H1 (cell line): Measurements from ENCODE around the gene GOSR1. TPM values are rescaled to one million over a fixed set of nuclear protein-coding genes. Genes with fewer than 3 reads are reported as not detected.

Experiments used
- CTCF ChIA-PET: fragments of 300-600 bp; sonication (Branson Sonifier 250); formaldehyde crosslinking; loops from one replicate; lab custom pipeline; 2021; ENCODE audit not compliant: partially characterized antibody; lab: Charles Lee
- POLR2A ChIA-PET: fragments of 300-600 bp; sonication (Branson Sonifier 250); formaldehyde crosslinking; loops from one replicate; lab custom pipeline; 2021; ENCODE audit warnings: inconsistent platforms; ENCODE audit not compliant: partially characterized antibody; lab: Charles Lee
- DNase-seq, 2 experiments: peaks; one replicate each; pipeline versions ENCODE4 v3.0.0 to v3.0.0-alpha.2; 2010 to 2022; ENCODE audit warnings: low spot score in 2 of 2, low read depth in 1 of 2, mixed read lengths in 1 of 2
- FAIRE-seq: peaks from 2 replicates; lab custom pipeline; 2011; peaks lifted over from hg19 to GRCh38; lab: Jason Lieb, UNC
- H2AFZ ChIP-seq: 2 replicates; pipeline ENCODE4 v1.8.1; 2012; ENCODE audit warnings: low read length, inconsistent platforms
- H2AK5ac ChIP-seq: 2 replicates; pipeline ENCODE4 v1.6.1; 2013; ENCODE audit warnings: low read depth, low read length
- H2BK120ac ChIP-seq: replicated peaks from 2 replicates; pipeline ENCODE3; 2013; ENCODE audit warnings: low read depth, low read length, inconsistent platforms
- H2BK12ac ChIP-seq: 2 replicates; pipeline ENCODE4 v1.6.1; 2013; ENCODE audit warnings: low read depth, low read length
- H2BK15ac ChIP-seq: 2 replicates; pipeline ENCODE4 v1.6.1; 2013; ENCODE audit warnings: low read length
- H2BK20ac ChIP-seq: 2 replicates; pipeline ENCODE4 v1.6.1; 2013; ENCODE audit warnings: low read length
- H2BK5ac ChIP-seq: 2 replicates; pipeline ENCODE4 v1.6.1; 2013; ENCODE audit warnings: low read depth, low read length
- H3K14ac ChIP-seq: 2 replicates; pipeline ENCODE4 v1.6.1; 2013; ENCODE audit warnings: inconsistent platforms; ENCODE audit not compliant: insufficient read length
- H3K18ac ChIP-seq: 2 replicates; pipeline ENCODE4 v1.6.1; 2013; ENCODE audit warnings: low read length; ENCODE audit errors: extremely low read depth
- H3K23ac ChIP-seq: 2 replicates; pipeline ENCODE4 v1.6.1; 2013; ENCODE audit warnings: inconsistent platforms; ENCODE audit not compliant: insufficient read length
- H3K23me2 ChIP-seq: 2 replicates; pipeline ENCODE4 v1.6.1; 2013; ENCODE audit warnings: low read depth, low read length
- H3K27ac ChIP-seq: 2 replicates; pipeline ENCODE4 v1.6.1; 2011; ENCODE audit warnings: low read depth, low read length, inconsistent platforms
- H3K27me3 ChIP-seq, 4 experiments: replicated peaks in 1 of 4; 1 replicate in 1 of 4; 2 replicates in 3 of 4; pipeline versions ENCODE4 v1.6.1 to v1.8.1; 2011 to 2013; ENCODE audit warnings: low read length in 3 of 4, mild to moderate bottlenecking in 3 of 4, inconsistent platforms in 2 of 4, mixed read lengths in 2 of 4, moderate library complexity in 1 of 4; ENCODE audit not compliant: control insufficient read depth in 3 of 4, insufficient read depth in 3 of 4; ENCODE audit errors: extremely low read depth in 1 of 4
- H3K36me3 ChIP-seq, 4 experiments: 2 replicates each; pipeline versions ENCODE4 v1.6.1 to v1.8.1; 2011 to 2013; ENCODE audit warnings: mild to moderate bottlenecking in 4 of 4, low read length in 3 of 4, moderate library complexity in 2 of 4, control low read depth in 1 of 4, inconsistent platforms in 1 of 4; ENCODE audit not compliant: insufficient read depth in 4 of 4, control insufficient read depth in 2 of 4
- H3K4ac ChIP-seq: replicated peaks from 2 replicates; pipeline ENCODE3; 2013; ENCODE audit warnings: low read length, low read depth, mixed read lengths, inconsistent platforms; ENCODE audit not compliant: insufficient read length
- H3K4me1 ChIP-seq, 4 experiments: replicated peaks in 1 of 4; 1 replicate in 1 of 4; 2 replicates in 3 of 4; pipeline versions ENCODE4 v1.6.1 to v1.8.1; 2011 to 2013; ENCODE audit warnings: low read length in 3 of 4, inconsistent platforms in 2 of 4, mixed read lengths in 1 of 4; ENCODE audit not compliant: insufficient read depth in 4 of 4, control insufficient read depth in 3 of 4
- H3K4me2 ChIP-seq, 2 experiments: 2 replicates each; pipeline versions ENCODE4 v1.6.1 to v1.8.1; 2011 to 2013; ENCODE audit warnings: low read depth in 2 of 2, low read length in 2 of 2, control low read depth in 1 of 2, inconsistent platforms in 1 of 2, mild to moderate bottlenecking in 1 of 2; ENCODE audit not compliant: insufficient read depth in 1 of 2
- H3K4me3 ChIP-seq, 4 experiments: fragments of 200-600, 300-600 bp in 1 of 4; sonication (generic), shearing (Covaris generic), sonication (Bioruptor Twin) in 1 of 4; 2 replicates each; pipeline versions ENCODE4 v1.5.1 to v1.8.1; 2011 to 2016; ENCODE audit warnings: low read length in 4 of 4, low read depth in 3 of 4, control low read depth in 2 of 4, inconsistent platforms in 2 of 4, mild to moderate bottlenecking in 2 of 4, mixed read lengths in 1 of 4, moderate library complexity in 1 of 4; ENCODE audit not compliant: insufficient read depth in 2 of 4; ENCODE audit errors: extremely low read depth in 1 of 4
- H3K56ac ChIP-seq: replicated peaks from 2 replicates; pipeline ENCODE3; 2013; ENCODE audit warnings: low read depth, mild to moderate bottlenecking, mixed read lengths, low read length, inconsistent platforms; ENCODE audit not compliant: insufficient read length
- H3K79me1 ChIP-seq: 2 replicates; pipeline ENCODE4 v1.6.1; 2013; ENCODE audit warnings: low read depth, low read length, control low read depth
- H3K79me2 ChIP-seq, 2 experiments: 2 replicates each; pipeline versions ENCODE4 v1.6.1 to v1.8.1; 2012 to 2013; ENCODE audit warnings: low read length in 2 of 2, mild to moderate bottlenecking in 2 of 2, inconsistent platforms in 1 of 2; ENCODE audit not compliant: insufficient read depth in 2 of 2, control insufficient read depth in 1 of 2
- H3K9ac ChIP-seq, 4 experiments: replicated peaks in 1 of 4; 1 replicate in 1 of 4; 2 replicates in 3 of 4; pipeline versions ENCODE4 v1.6.1 to v1.8.1; 2011 to 2013; ENCODE audit warnings: low read depth in 3 of 4, low read length in 3 of 4, control low read depth in 2 of 4, mild to moderate bottlenecking in 2 of 4, moderate library complexity in 2 of 4, inconsistent platforms in 1 of 4; ENCODE audit errors: extremely low read depth in 1 of 4
- H3K9me3 ChIP-seq, 2 experiments: 2 replicates each; pipeline versions ENCODE4 v1.6.1 to v1.8.1; 2012 to 2013; ENCODE audit warnings: mild to moderate bottlenecking in 2 of 2, moderate library complexity in 2 of 2, control low read depth in 1 of 2, inconsistent platforms in 1 of 2, low read depth in 1 of 2, low read length in 1 of 2, mixed read lengths in 1 of 2; ENCODE audit not compliant: insufficient read depth in 2 of 2
- H4K20me1 ChIP-seq, 2 experiments: replicated peaks in 1 of 2; 2 replicates each; pipeline versions ENCODE3 to v1.8.1; 2011 to 2013; ENCODE audit warnings: inconsistent platforms in 2 of 2, low read length in 2 of 2, mild to moderate bottlenecking in 1 of 2; ENCODE audit not compliant: insufficient read depth in 2 of 2, control insufficient read depth in 1 of 2
- H4K5ac ChIP-seq: 2 replicates; pipeline ENCODE4 v1.6.1; 2013; ENCODE audit warnings: low read length, low read depth, mixed read lengths, inconsistent platforms; ENCODE audit not compliant: insufficient read length
- H4K8ac ChIP-seq: 2 replicates; pipeline ENCODE4 v1.8.0; 2013; ENCODE audit warnings: mild to moderate bottlenecking, moderate library complexity, low read length, inconsistent platforms; ENCODE audit not compliant: insufficient read depth; ENCODE audit errors: extremely low read depth
- H4K91ac ChIP-seq: replicated peaks from 2 replicates; pipeline ENCODE3; 2013; ENCODE audit warnings: low read length, mixed read lengths, inconsistent platforms; ENCODE audit not compliant: insufficient read length
- BCL11A ChIP-seq, 2 experiments: IDR thresholded peaks; one replicate each; pipeline ENCODE4 v1.6.1; 2011; ENCODE audit warnings: low read depth in 2 of 2, low read length in 2 of 2, mild to moderate bottlenecking in 2 of 2
- EP300 ChIP-seq, 2 experiments: IDR thresholded peaks; 1 replicate in 1 of 2; 2 replicates in 1 of 2; pipeline ENCODE4 v1.6.1; 2011 to 2012; ENCODE audit warnings: low read depth in 2 of 2, low read length in 2 of 2, mild to moderate bottlenecking in 2 of 2, borderline replicate concordance in 1 of 2, inconsistent platforms in 1 of 2, moderate library complexity in 1 of 2
- GTF2F1 ChIP-seq: IDR thresholded peaks from 2 replicates; pipeline ENCODE4 v1.6.1; 2012; ENCODE audit warnings: low read depth, low read length, improper control_type of control experiment, borderline replicate concordance
- KDM4A ChIP-seq: IDR thresholded peaks from one replicate; pipeline ENCODE4 v1.7.1; 2012; ENCODE audit warnings: low read depth, mild to moderate bottlenecking, moderate library complexity, low read length, inconsistent platforms; ENCODE audit not compliant: severe bottlenecking
- NRF1 ChIP-seq: IDR thresholded peaks from 2 replicates; pipeline ENCODE4 v1.6.1; 2011; ENCODE audit warnings: mild to moderate bottlenecking, low read depth, low read length, improper control_type of control experiment
- RBBP5 ChIP-seq: IDR thresholded peaks from 2 replicates; pipeline ENCODE4 v1.7.1; 2012; ENCODE audit warnings: low read depth, mild to moderate bottlenecking, inconsistent platforms, low read length, moderate library complexity, borderline replicate concordance
- SP4 ChIP-seq: IDR thresholded peaks from 2 replicates; pipeline ENCODE4 v1.6.1; 2012; ENCODE audit warnings: low read length, inconsistent platforms
- TAF1 ChIP-seq: IDR thresholded peaks from 2 replicates; pipeline ENCODE4 v1.6.1; 2011; ENCODE audit warnings: mild to moderate bottlenecking, low read depth, low read length
- WGBS, 2 experiments: shearing (Covaris generic) in 1 of 2; methylation state at CpG; one replicate each; pipeline versions ENCODE4 v1.1.6 to v1.1.7; 2013 to 2015; ENCODE audit warnings: low lambda C conversion rate in 2 of 2, mixed read lengths in 2 of 2, inconsistent platforms in 1 of 2, low coverage in 1 of 2, missing lambda C conversion rate in 1 of 2; ENCODE audit not compliant: insufficient replicate concordance in 2 of 2, insufficient coverage in 1 of 2, insufficient read length in 1 of 2; ENCODE audit errors: extremely low coverage in 1 of 2, missing lambda C conversion rate in 1 of 2; 5-methylcytosine and 5-hydroxymethylcytosine counted together
- polyA plus RNA-seq, 7 experiments: library from polyadenylated mRNA; depleted of rRNA in 3 of 7; stranded (reverse) in 5 of 7; unstranded in 2 of 7; fragments of >200 nt in 5 of 7; fragments of 200-250 nt in 2 of 7; gene quantifications; 1 replicate in 5 of 7; 2 replicates in 1 of 7; 4 replicates in 1 of 7; pipeline versions ENCODE4 v1.2.1 to v1.2.3, GENCODE V29; 2011 to 2013; ENCODE audit warnings: missing spikeins in 2 of 7, mixed read lengths in 2 of 7
- total RNA-seq: library from RNA; stranded (reverse); fragmentation: NEBNext Ultra II Directional; extraction: Animal tissue kit (Norgen Biotek cat#: 25700); gene quantifications from 2 replicates; pipeline ENCODE4 v1.2.1, GENCODE V29; 2021
- TF ChIP-seq, protein P1 (sequence below), 3 experiments: IDR thresholded peaks; 1 replicate in 2 of 3; 2 replicates in 1 of 3; pipeline versions ENCODE4 v1.5.1 to v1.6.1; 2011; ENCODE audit warnings: low read length in 3 of 3, mild to moderate bottlenecking in 3 of 3, inconsistent platforms in 2 of 3, low read depth in 1 of 3, moderate library complexity in 1 of 3; ENCODE audit not compliant: insufficient read depth in 1 of 3; ENCODE audit errors: control extremely low read depth in 1 of 3
- TF ChIP-seq, protein P2 (sequence below): IDR thresholded peaks from 2 replicates; pipeline ENCODE4 v1.6.1; 2011; ENCODE audit warnings: low read length, improper control_type of control experiment

GOSR1 gene
- total and polyA plus RNA-seq, 2 of the 8 experiments (the other 6 are each of a cell fraction or from before 2014, with no cell fraction given): 9.2 to 43.3 TPM

DNA sequence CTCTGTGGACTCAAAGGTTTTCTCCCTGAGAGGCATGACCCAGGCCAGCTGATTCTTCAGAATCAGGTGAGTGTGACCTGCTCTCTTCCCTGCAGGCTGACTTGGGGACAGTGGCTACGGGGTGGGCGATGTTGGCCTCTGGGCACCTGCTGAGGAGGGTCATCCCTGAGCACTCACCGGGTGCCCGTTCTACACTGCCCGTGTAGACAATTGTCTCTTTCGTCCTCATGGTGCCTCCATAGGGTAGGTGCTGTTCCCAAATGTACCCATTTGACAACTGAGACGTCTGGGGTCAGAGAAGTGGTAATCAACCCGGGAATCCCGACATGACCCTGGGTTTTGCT lies 74.8 kb downstream of the GOSR1 start:
- H3K14ac ChIP-seq: no peak overlapping the region
- FAIRE-seq: no peak
- TF ChIP-seq RBBP5: no peak
- TF ChIP-seq, protein P1, sequence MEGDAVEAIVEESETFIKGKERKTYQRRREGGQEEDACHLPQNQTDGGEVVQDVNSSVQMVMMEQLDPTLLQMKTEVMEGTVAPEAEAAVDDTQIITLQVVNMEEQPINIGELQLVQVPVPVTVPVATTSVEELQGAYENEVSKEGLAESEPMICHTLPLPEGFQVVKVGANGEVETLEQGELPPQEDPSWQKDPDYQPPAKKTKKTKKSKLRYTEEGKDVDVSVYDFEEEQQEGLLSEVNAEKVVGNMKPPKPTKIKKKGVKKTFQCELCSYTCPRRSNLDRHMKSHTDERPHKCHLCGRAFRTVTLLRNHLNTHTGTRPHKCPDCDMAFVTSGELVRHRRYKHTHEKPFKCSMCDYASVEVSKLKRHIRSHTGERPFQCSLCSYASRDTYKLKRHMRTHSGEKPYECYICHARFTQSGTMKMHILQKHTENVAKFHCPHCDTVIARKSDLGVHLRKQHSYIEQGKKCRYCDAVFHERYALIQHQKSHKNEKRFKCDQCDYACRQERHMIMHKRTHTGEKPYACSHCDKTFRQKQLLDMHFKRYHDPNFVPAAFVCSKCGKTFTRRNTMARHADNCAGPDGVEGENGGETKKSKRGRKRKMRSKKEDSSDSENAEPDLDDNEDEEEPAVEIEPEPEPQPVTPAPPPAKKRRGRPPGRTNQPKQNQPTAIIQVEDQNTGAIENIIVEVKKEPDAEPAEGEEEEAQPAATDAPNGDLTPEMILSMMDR (IDR thresholded peaks at IDR 0.05; ENCODE audit: control extremely low read depth in 1 of 3, insufficient read depth in 1 of 3, low read depth in 1 of 3, low read length in 3 of 3): no peak
- TF ChIP-seq KDM4A: no peak
- no peak for TF ChIP-seq GTF2F1
- no peak for TF ChIP-seq BCL11A (IDR thresholded peaks at IDR 0.05; ENCODE audit: low read depth in 2 of 2, low read length in 2 of 2)
- TF ChIP-seq NRF1: no peak
- no peak for TF ChIP-seq TAF1
- TF ChIP-seq EP300 (IDR thresholded peaks at IDR 0.05; ENCODE audit: borderline replicate concordance in 1 of 2, low read depth in 2 of 2, low read length in 2 of 2): no peak
- TF ChIP-seq SP4: no peak
- TF ChIP-seq, protein P2, sequence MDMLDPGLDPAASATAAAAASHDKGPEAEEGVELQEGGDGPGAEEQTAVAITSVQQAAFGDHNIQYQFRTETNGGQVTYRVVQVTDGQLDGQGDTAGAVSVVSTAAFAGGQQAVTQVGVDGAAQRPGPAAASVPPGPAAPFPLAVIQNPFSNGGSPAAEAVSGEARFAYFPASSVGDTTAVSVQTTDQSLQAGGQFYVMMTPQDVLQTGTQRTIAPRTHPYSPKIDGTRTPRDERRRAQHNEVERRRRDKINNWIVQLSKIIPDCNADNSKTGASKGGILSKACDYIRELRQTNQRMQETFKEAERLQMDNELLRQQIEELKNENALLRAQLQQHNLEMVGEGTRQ: no peak

More for the DNA sequence above, 74.8 kb downstream of the GOSR1 start:
- Histone ChIP-seq H3K4me1 (no peaks in the 10 kb centered on the region), H2AK5ac (no peak overlapping the region), H2BK20ac (no peak overlapping the region), H3K23me2 (no peaks in the 10 kb centered on the region), H4K8ac (no peak overlapping the region), H3K23ac (no peak overlapping the region), H3K4ac (no peak overlapping the region), H3K27ac (no peak overlapping the region), H3K9ac (no peak overlapping the region), H3K4me3 (no peak overlapping the region), H4K20me1 (no peaks in the 10 kb centered on the region), H3K79me1 (no peaks in the 10 kb centered on the region), H4K91ac (no peak overlapping the region), H3K27me3 (no peaks in the 10 kb centered on the region), H3K79me2 (no peaks in the 10 kb centered on the region), H3K9me3 (no peaks in the 10 kb centered on the region), H4K5ac (no peak overlapping the region), H2AFZ (no peak overlapping the region), H2BK12ac (no peak overlapping the region), H2BK5ac (no peak overlapping the region), H2BK15ac (no peak overlapping the region), H3K36me3 (no peaks in the 10 kb centered on the region), H2BK120ac (no peak overlapping the region), H3K56ac (no peak overlapping the region), H3K4me2 (no peak overlapping the region), H3K18ac (no peak overlapping the region)
- CTCF ChIA-PET: interaction anchor here (2.2 kb wide), 1 partner anchor 74 kb away, joined by 5 read pairs; no protein-coding TSS in a partner anchor
- DNase-seq: no peak
- POLR2A ChIA-PET: interaction anchor here (1.0 kb wide), 1 partner anchor 8 kb away, joined by 3 read pairs; no protein-coding TSS in a partner anchor
- WGBS, 2 experiments: 88% methylated on average over 9 of the region's 9 CpGs; no CpG with 5 or more reads in 1 of the 2 experiments
